HK-2 (cell line): ENCODE results near the gene ATP5F1D.

ENCODE experiments used
- DNase-seq: peaks from one replicate; pipeline ENCODE4 v3.0.0-alpha.2; 2018; ENCODE audit not compliant: unreplicated experiment

The ATP5F1D gene

GRCh38 chr19:1291761-1292418, 50.3 kb downstream of the ATP5F1D start:
- no peak for DNase-seq

DNA sequence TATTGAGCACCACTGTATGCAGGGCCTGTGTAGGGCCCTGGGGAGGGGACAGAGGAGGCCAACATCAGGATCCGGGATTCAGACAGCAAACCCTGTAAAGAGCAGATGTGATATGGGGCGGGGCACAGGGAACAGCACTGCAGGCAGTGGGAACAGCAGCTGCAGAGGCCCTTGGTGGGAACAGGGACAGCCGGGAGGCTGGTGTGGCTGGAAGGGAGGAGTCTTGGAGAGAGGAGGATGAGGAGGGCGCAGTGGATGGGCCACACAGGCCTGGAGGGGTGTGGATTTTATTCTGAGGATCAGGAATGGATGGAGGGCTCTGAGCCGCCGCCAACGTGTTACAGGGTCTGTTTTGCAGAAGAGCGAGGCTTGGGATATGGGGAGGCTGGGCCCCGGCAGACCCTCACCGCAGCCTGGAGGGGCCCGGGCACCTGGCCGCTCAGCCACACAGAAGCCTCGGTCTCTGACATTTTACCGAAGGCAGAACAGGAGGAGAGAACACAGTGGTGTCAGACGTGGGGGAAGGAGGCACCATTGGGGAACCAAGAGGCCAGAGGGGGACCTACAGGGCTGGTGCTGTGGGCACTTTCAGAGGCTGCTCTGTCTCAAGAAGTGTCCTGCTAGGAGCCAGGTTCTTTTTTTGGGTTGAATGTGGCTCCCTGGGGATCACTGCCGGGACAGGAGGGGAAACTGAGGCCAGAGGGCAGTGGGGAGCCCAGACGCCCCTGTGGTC, 51.0 kb downstream of the ATP5F1D start:
- no peak for DNase-seq

DNA sequence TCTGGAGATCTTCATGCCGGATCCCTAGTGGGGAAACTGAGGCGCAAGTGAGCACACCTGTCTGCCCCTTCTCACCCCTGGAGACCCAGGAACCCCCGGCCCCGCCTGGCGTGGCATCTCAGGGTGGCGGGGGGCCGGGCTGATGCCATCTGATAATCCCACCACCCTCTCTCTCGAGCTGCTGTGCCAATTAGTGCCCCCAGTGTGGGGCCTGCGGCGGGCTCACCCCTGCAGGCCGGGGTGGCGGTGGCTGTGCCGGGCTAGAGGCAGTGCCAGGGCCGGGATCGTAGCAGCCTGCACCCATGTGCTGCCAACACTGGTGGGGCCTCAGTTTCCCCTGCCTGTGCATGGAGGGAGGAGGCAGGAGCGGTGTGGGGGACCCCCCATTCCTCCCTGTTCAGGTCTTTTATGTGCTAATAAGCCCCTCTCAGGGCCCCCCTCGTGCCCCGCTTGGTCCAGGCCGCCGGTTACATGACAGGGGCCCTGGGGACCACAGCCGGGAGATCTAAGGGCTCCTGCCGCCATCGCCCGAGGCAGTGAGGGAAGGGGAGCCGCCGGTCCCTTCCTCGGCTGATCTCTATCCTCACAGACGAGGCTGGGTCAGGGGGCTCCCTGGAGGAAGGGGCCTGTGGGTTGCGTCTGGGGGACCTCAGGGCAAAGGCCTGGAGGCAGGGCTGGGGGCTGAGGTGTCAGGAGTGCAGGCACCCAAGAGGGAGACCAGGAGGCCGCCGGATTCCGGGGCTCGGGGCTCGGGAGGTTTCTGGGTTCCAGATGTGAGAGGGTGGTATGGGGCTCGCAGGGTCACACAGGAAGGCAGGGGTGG, 52.4 kb downstream of the ATP5F1D start:
- no peak for DNase-seq
